CD4-positive, alpha-beta T cell treated with Interferon alpha-2 for 1 hour (primary cell): ENCODE data around the gene ANXA2R.
A peak's percentile ranks its signal among the peaks of the same experiment; 100 is the strongest.
"Not testable (repeated sequence)": the region's sequence is repeated elsewhere in the genome, so short reads cannot be mapped to it uniquely, and the experiment has no call there.

Source experiments
- DNase-seq, 2 donors: peaks; one replicate each; pipeline ENCODE4 v3.0.0-alpha.2; 2020 to 2022

Gene ANXA2R

GRCh38 chr5:43040287-43041098 is at the start of gene ANXA2R:
Gene ANXA2R (minus strand): TSS chr5:43040319. CDS start chr5:43040046, 273 bp downstream.
- DNase-seq = peak; percentile 98 to 99

- DNase-seq = not testable (repeated sequence)
Observed at GRCh38 chr5:43086118-43086908, 46.2 kb upstream of the ANXA2R start.

- DNase-seq = no peak
Observed at GRCh38 chr5:43085453-43085852, 45.3 kb upstream of the ANXA2R start.

- not testable (repeated sequence) for DNase-seq
Observed at GRCh38 chr5:43084468-43084867, 44.3 kb upstream of the ANXA2R start.

- not testable (repeated sequence) for DNase-seq
Observed at GRCh38 chr5:43081345-43081744, 41.2 kb upstream of the ANXA2R start.

GRCh38 chr5:43078956-43079355 is 38.8 kb upstream of the ANXA2R start:
- no peak for DNase-seq

- DNase-seq = not testable (repeated sequence)
Observed at GRCh38 chr5:43077446-43078191, 37.5 kb upstream of the ANXA2R start.

- no peak for DNase-seq
Observed at GRCh38 chr5:43075319-43076293, 35.5 kb upstream of the ANXA2R start.

GRCh38 chr5:43074987-43075318 is 34.8 kb upstream of the ANXA2R start:
- DNase-seq = no peak

- peak; percentile 54 to 81 for DNase-seq
Observed at GRCh38 chr5:43073597-43074546, 33.8 kb upstream of the ANXA2R start.

- DNase-seq = not testable (repeated sequence)
Observed at GRCh38 chr5:43069401-43069720, 29.2 kb upstream of the ANXA2R start.

- DNase-seq = no peak
Observed at GRCh38 chr5:43068037-43068436, 27.9 kb upstream of the ANXA2R start.

GRCh38 chr5:43066799-43067741 is 27.0 kb upstream of the ANXA2R start:
- DNase-seq = peak; percentile 87 to 93

- peak; percentile 76 to 83 for DNase-seq
Observed at GRCh38 chr5:43065948-43066798, 26.1 kb upstream of the ANXA2R start.

GRCh38 chr5:43065387-43065947 is 25.3 kb upstream of the ANXA2R start:
- peak; percentile 25 to 57 for DNase-seq

- no peak for DNase-seq
Observed at GRCh38 chr5:43063721-43064171, 23.6 kb upstream of the ANXA2R start.

- DNase-seq = no peak
Observed at GRCh38 chr5:43061352-43062075, 21.4 kb upstream of the ANXA2R start.

GRCh38 chr5:43060020-43060419 is 19.9 kb upstream of the ANXA2R start:
- DNase-seq = not testable (repeated sequence)
